Measurements from ENCODE around the gene SLF2. TPM values are rescaled to one million over a fixed set of nuclear protein-coding genes. Genes with fewer than 3 reads are reported as not detected.

The SLF2 gene
- total and polyA plus RNA-seq, 2 of the 13 experiments (the other 11 are each of a cell fraction or from before 2014, with no cell fraction given): 12.2 to 48.1 TPM

GRCh38 chr10:100912605-100913469 lies at the start of gene SLF2 (continued):
- no peak; the same call in none of the 2 replicates for TF ChIP-seq ZNF740 (CRISPR knock-in tag; IDR thresholded peaks at IDR 0.05)
- TF ChIP-seq ZNF563 (CRISPR knock-in tag; IDR thresholded peaks at IDR 0.05): peak; percentile 91
- TF ChIP-seq ZNF317 (CRISPR knock-in tag; IDR thresholded peaks at IDR 0.05): peak; percentile 60; the same call in 1 of the 2 replicates
- TF ChIP-seq ZC3H13 (CRISPR knock-in tag; IDR thresholded peaks at IDR 0.05): peak; percentile 79; the same call in 1 of the 2 replicates
- TF ChIP-seq MXD1 (CRISPR knock-in tag; IDR thresholded peaks at IDR 0.05): peak; percentile 77
- TF ChIP-seq RERE (CRISPR knock-in tag; IDR thresholded peaks at IDR 0.05; ENCODE audit: low read depth): peak; percentile 40; the same call in 1 of the 2 replicates
- TF ChIP-seq GPBP1L1 (CRISPR knock-in tag; IDR thresholded peaks at IDR 0.05): no peak
- 0 out of 2 replicates have a peak, but pooled peaks have one; percentile 66 for TF ChIP-seq ZNF615 (CRISPR knock-in tag; IDR thresholded peaks at IDR 0.05; ENCODE audit: borderline replicate concordance)
- peak; percentile 32 for TF ChIP-seq FOSL2 (CRISPR knock-in tag; IDR thresholded peaks at IDR 0.05)
- TF ChIP-seq GZF1 (CRISPR knock-in tag; IDR thresholded peaks at IDR 0.05): no peak
- TF ChIP-seq ZNF230 (CRISPR knock-in tag; IDR thresholded peaks at IDR 0.05): no peak
- TF ChIP-seq HNRNPL (IDR thresholded peaks at IDR 0.05; ENCODE audit: low read depth, low read length): peak; percentile 81
- peak; percentile 28; the same call in 1 of the 2 replicates for TF ChIP-seq ZNF749 (CRISPR knock-in tag; IDR thresholded peaks at IDR 0.05; ENCODE audit: borderline replicate concordance)
- TF ChIP-seq ZNF891 (CRISPR knock-in tag; IDR thresholded peaks at IDR 0.05): 0 out of 2 replicates have a peak, but pooled peaks have one; percentile 2
- TF ChIP-seq FOXK2 (IDR thresholded peaks at IDR 0.05): no peak
- no peak for TF ChIP-seq ZNF577 (CRISPR knock-in tag; IDR thresholded peaks at IDR 0.05; ENCODE audit: borderline replicate concordance, low read depth)
- TF ChIP-seq JUN (CRISPR knock-in tag; IDR thresholded peaks at IDR 0.05): 0 out of 2 replicates have a peak, but pooled peaks have one; percentile 34
- TF ChIP-seq JDP2 (CRISPR knock-in tag; IDR thresholded peaks at IDR 0.05; ENCODE audit: borderline replicate concordance): no peak
- TF ChIP-seq CENPT (CRISPR knock-in tag; IDR thresholded peaks at IDR 0.05; ENCODE audit: low read depth): no peak
- TF ChIP-seq ZNF597 (CRISPR knock-in tag; IDR thresholded peaks at IDR 0.05): 0 out of 2 replicates have a peak, but pooled peaks have one; percentile 28

All from HepG2 (cell line).